Ishikawa (cell line): ENCODE measurements around the gene FAM171A1.

Source experiments
- EGR1 ChIP-seq: IDR thresholded peaks from 2 replicates; pipeline ENCODE4 v1.6.1; 2012
- EP300 ChIP-seq: IDR thresholded peaks from 2 replicates; pipeline ENCODE4 v1.6.1; 2012; ENCODE audit warnings: borderline replicate concordance
- FOXM1 ChIP-seq: IDR thresholded peaks from 2 replicates; pipeline ENCODE4 v1.6.1; 2012; ENCODE audit warnings: low read depth, borderline replicate concordance
- MAX ChIP-seq: IDR thresholded peaks from 2 replicates; pipeline ENCODE4 v1.6.1; 2012
- RAD21 ChIP-seq: IDR thresholded peaks from 2 replicates; pipeline ENCODE4 v1.6.1; 2012; ENCODE audit warnings: low read depth
- YY1 ChIP-seq: IDR thresholded peaks from 2 replicates; pipeline ENCODE4 v1.6.1; 2012; ENCODE audit warnings: low read depth

DNA sequence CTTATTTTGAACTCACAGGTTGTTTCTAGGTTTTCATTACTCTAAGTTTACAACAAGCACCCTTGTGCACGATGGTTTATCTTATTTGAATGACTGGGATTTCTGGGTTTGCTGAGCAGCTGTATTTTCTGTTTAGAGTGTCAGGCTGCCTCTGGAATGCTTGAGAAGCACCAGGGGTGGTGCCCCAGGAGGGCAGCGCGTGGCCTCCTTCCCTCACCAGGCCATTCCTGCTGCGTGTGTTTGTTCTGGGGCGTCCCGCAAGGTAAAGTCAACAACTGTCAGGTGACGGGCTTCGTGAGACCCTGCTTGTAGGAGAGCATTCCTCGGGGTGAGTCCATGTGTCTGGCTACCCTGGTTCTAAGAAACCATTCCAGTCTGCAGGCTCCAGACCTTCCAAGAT is 54.9 kb downstream of the FAM171A1 start:
- TF ChIP-seq YY1 (no peak), FOXM1 (no peak), EP300 (no peak), EGR1 (no peak), MAX (no peak), RAD21 (no peak)
